Bronchial epithelial cell (primary cell): ENCODE data around the gene NACC2. TPM values are rescaled to one million over a fixed set of nuclear protein-coding genes. Genes with fewer than 3 reads are reported as not detected.

Experiments
- DNase-seq: peaks from one replicate; pipeline ENCODE4 v3.0.0-alpha.2; 2010; ENCODE audit warnings: low read depth
- FAIRE-seq: peaks from 2 replicates; lab custom pipeline; 2011; peaks lifted over from hg19 to GRCh38; lab: Jason Lieb, UNC
- H3K27me3 ChIP-seq: 2 replicates; pipeline ENCODE4 v1.5.1; 2011; ENCODE audit warnings: low read length; ENCODE audit not compliant: control insufficient read depth, insufficient read depth
- H3K36me3 ChIP-seq: 2 replicates; pipeline ENCODE4 v1.5.1; 2011; ENCODE audit warnings: low read length; ENCODE audit not compliant: control insufficient read depth, insufficient read depth
- H3K4me3 ChIP-seq: 2 replicates; pipeline ENCODE4 v1.5.1; 2011; ENCODE audit warnings: mild to moderate bottlenecking, low read depth, low read length, control low read depth
- CTCF ChIP-seq: IDR thresholded peaks from 2 replicates; pipeline ENCODE4 v1.5.1; 2011; ENCODE audit warnings: mild to moderate bottlenecking, moderate library complexity, low read length, control low read depth, inconsistent platforms; ENCODE audit not compliant: insufficient read depth, severe bottlenecking
- total RNA-seq: library from RNA; depleted of rRNA; stranded (reverse); fragments of >200 nt; gene quantifications from 2 replicates; pipeline ENCODE4 v1.2.1, GENCODE V29; 2014

Gene NACC2
- total RNA-seq, 1 donor from 2014 or later: 7.6 TPM

GRCh38 chr9:136059851-136060670, 35.0 kb downstream of the NACC2 start:
- no peak for FAIRE-seq
- Histone ChIP-seq H3K4me3 (no peak overlapping the region), H3K36me3 (peaks cover 7% of the 10 kb centered on the region), H3K27me3 (no peaks in the 10 kb centered on the region)
- TF ChIP-seq CTCF: no peak
- no peak for DNase-seq

- no peak for TF ChIP-seq CTCF
- peaks cover 7% of the 10 kb centered on the region for H3K36me3 ChIP-seq
- no peak for DNase-seq
- H3K4me3 ChIP-seq: no peak overlapping the region
- FAIRE-seq: no peak
- no peaks in the 10 kb centered on the region for H3K27me3 ChIP-seq
Measured at GRCh38 chr9:136059321-136059791, 35.7 kb downstream of the NACC2 start.

- no peak for DNase-seq
- Histone ChIP-seq H3K4me3 (no peak overlapping the region), H3K27me3 (no peaks in the 10 kb centered on the region), H3K36me3 (peaks cover 7% of the 10 kb centered on the region)
- no peak for FAIRE-seq
- no peak for TF ChIP-seq CTCF
Measured at GRCh38 chr9:136058801-136059302, 36.2 kb downstream of the NACC2 start.

- no peak for FAIRE-seq
- no peak for DNase-seq
- no peak for TF ChIP-seq CTCF
- Histone ChIP-seq H3K36me3 (peaks cover 4% of the 10 kb centered on the region), H3K4me3 (no peak overlapping the region), H3K27me3 (no peaks in the 10 kb centered on the region)
Measured at GRCh38 chr9:136058084-136058483, 37.0 kb downstream of the NACC2 start.

- Histone ChIP-seq H3K27me3 (no peaks in the 10 kb centered on the region), H3K4me3 (no peak overlapping the region), H3K36me3 (no peaks in the 10 kb centered on the region)
- no peak for TF ChIP-seq CTCF
- no peak for DNase-seq
- FAIRE-seq: no peak
Measured at GRCh38 chr9:136057236-136058081, 37.6 kb downstream of the NACC2 start.
